ENCODE measurements around the gene ABL2.

DNA sequence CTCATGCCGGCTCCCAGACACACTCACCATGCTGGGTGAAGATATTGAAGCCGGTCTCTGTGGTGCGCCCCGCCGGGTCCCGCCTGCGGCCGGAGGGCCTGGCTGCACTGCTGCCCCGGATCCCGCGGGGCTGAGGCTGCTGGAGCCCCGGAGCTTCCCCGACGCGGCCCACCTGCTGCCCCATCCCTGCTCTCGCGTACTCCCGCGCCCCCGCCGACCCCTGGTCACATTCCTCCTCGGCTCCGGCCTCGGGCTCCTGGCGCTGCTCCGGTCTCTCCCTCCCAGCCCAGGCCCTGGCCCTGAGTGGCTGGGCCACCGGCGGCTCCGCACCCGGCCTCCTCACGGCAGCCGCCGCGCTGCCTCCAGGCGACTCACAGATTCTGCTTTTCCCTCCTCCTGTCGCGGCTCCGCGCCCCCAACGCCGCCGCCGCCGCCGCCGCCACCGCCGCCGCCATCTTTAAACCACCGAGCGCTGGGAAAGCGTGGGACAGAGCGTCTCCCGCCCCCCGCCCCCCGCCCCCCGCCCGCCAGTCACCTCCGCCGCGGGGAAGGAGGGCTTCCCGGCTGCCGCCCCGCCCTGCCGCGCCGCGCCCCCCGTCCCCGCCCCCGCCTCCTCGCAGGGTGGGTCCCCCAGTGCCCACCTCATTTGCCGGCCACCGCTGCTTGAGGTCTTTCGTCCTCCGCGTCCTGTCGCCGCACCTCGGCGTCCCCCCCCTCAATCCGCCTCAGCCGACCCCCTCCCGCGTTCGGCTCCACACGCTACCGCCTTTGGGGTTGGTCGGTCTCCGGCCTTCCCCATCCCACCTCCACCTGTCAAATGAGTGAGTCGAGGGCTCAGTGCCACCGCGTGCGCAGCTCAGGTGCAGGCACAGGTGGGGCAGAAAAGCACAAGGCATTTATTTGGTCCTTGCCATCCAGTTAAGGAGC, at the start of gene ABL2:
- TF ChIP-seq GATA3 (IDR thresholded peaks at IDR 0.05; ENCODE audit: low read depth, low read length) (no peak), GATA2 (IDR thresholded peaks at IDR 0.05; ENCODE audit: low read depth, low read length) (no peak)

All from SH-SY5Y (cell line).